Sigmoid colon (tissue), 3 donors: Measurements from ENCODE around the gene TMEM220.

ENCODE experiments used
- POLR2A ChIP-seq, 2 donors: fragments of 450-650 bp; IDR thresholded peaks; one replicate each; pipeline ENCODE4 v1.6.1; 2016; ENCODE audit warnings: antibody characterized with exemption in 2 of 2, mild to moderate bottlenecking in 2 of 2, moderate library complexity in 2 of 2
- TF ChIP-seq, protein P1 (sequence below), 4 experiments: fragments of 450-650 bp in 3 of 4; fragments of 200-600 bp in 1 of 4; IDR thresholded peaks; one replicate each; pipeline ENCODE4 v1.5.1; 2016 to 2019; ENCODE audit warnings: antibody characterized with exemption in 4 of 4, mild to moderate bottlenecking in 3 of 4, moderate library complexity in 2 of 4

- no peak for TF ChIP-seq POLR2A (IDR thresholded peaks at IDR 0.05)
- TF ChIP-seq, protein P1, sequence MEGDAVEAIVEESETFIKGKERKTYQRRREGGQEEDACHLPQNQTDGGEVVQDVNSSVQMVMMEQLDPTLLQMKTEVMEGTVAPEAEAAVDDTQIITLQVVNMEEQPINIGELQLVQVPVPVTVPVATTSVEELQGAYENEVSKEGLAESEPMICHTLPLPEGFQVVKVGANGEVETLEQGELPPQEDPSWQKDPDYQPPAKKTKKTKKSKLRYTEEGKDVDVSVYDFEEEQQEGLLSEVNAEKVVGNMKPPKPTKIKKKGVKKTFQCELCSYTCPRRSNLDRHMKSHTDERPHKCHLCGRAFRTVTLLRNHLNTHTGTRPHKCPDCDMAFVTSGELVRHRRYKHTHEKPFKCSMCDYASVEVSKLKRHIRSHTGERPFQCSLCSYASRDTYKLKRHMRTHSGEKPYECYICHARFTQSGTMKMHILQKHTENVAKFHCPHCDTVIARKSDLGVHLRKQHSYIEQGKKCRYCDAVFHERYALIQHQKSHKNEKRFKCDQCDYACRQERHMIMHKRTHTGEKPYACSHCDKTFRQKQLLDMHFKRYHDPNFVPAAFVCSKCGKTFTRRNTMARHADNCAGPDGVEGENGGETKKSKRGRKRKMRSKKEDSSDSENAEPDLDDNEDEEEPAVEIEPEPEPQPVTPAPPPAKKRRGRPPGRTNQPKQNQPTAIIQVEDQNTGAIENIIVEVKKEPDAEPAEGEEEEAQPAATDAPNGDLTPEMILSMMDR (IDR thresholded peaks at IDR 0.05): no peak
These were observed 55.1 kb downstream of the TMEM220 start for GRCh38 chr17:10674704-10675103.
